Suprapubic skin (tissue), 4 donors: ENCODE measurements around the gene PLEK. TPM values are rescaled to one million over a fixed set of nuclear protein-coding genes. Genes with fewer than 3 reads are reported as not detected.

Experiments used
- DNase-seq, 2 donors: peaks; one replicate each; pipeline ENCODE4 v3.0.0-alpha.2; 2019; ENCODE audit warnings: low spot score in 2 of 2
- H3K27ac ChIP-seq: fragments of 200-600 bp; sonication (generic); one replicate; pipeline ENCODE4 v1.5.1; 2019
- H3K27me3 ChIP-seq: fragments of 200-600 bp; sonication (generic); one replicate; pipeline ENCODE4 v1.5.1; 2019
- H3K36me3 ChIP-seq: fragments of 200-600 bp; sonication (generic); one replicate; pipeline ENCODE4 v1.5.1; 2019
- H3K4me1 ChIP-seq: fragments of 200-600 bp; sonication (generic); one replicate; pipeline ENCODE4 v1.5.1; 2019
- H3K4me3 ChIP-seq: fragments of 200-600 bp; sonication (generic); one replicate; pipeline ENCODE4 v1.5.1; 2019; ENCODE audit warnings: mild to moderate bottlenecking
- H3K9me3 ChIP-seq: fragments of 200-600 bp; sonication (generic); one replicate; pipeline ENCODE4 v1.5.1; 2019
- EP300 ChIP-seq: sonication (generic); formaldehyde crosslinking; IDR thresholded peaks from one replicate; pipeline ENCODE4 v1.6.1; 2017; ENCODE audit warnings: antibody characterized with exemption
- POLR2A ChIP-seq, 2 donors: fragments of 450-650 bp; IDR thresholded peaks; one replicate each; pipeline ENCODE4 v1.6.1; 2017; ENCODE audit warnings: antibody characterized with exemption in 2 of 2, mild to moderate bottlenecking in 2 of 2, moderate library complexity in 2 of 2
- POLR2AphosphoS5 ChIP-seq, 3 donors: sonication (generic); formaldehyde crosslinking; IDR thresholded peaks; one replicate each; pipeline ENCODE4 v1.6.1; 2017; ENCODE audit warnings: antibody characterized with exemption in 3 of 3
- WGBS: methylation state at CpG from one replicate; pipeline ENCODE4 v1.1.5; 2018; 5-methylcytosine and 5-hydroxymethylcytosine counted together
- total RNA-seq, 4 donors: library from RNA; depleted of rRNA; stranded (reverse); fragments of >200 nt; gene quantifications; one replicate each; pipeline ENCODE4 v1.1.0, GENCODE V29; 2016
- TF ChIP-seq, protein P1 (sequence below), 2 donors: fragments of 200-600 bp in 1 of 2; fragments of 450-650 bp in 1 of 2; sonication (generic) in 1 of 2; IDR thresholded peaks; one replicate each; pipeline ENCODE4 v1.5.1; 2016 to 2019; ENCODE audit warnings: antibody characterized with exemption in 2 of 2, mild to moderate bottlenecking in 1 of 2, moderate library complexity in 1 of 2

Gene PLEK
- total RNA-seq, 4 donors from 2014 or later: 1.1 to 2.6 (median 1.7) TPM

GRCh38 chr2:68420254-68420910 lies 55.3 kb downstream of the PLEK start:
- no peak for DNase-seq
- 67% methylated on average over 3 of the region's 3 CpGs for WGBS

GRCh38 chr2:68423966-68424650 lies 59.0 kb downstream of the PLEK start:
- H3K4me1 ChIP-seq: no peaks in the 10 kb centered on the region
- H3K9me3 ChIP-seq: no peaks in the 10 kb centered on the region
- H3K4me3 ChIP-seq: no peak overlapping the region
- WGBS: 78% methylated on average over 2 of the region's 2 CpGs
- no peak overlapping the region for H3K27ac ChIP-seq
- no peaks in the 10 kb centered on the region for H3K36me3 ChIP-seq
- no peaks in the 10 kb centered on the region for H3K27me3 ChIP-seq
- no peak for TF ChIP-seq POLR2A (IDR thresholded peaks at IDR 0.05)
- no peak for TF ChIP-seq POLR2AphosphoS5 (IDR thresholded peaks at IDR 0.05)
- no peak for TF ChIP-seq EP300
- TF ChIP-seq, protein P1, sequence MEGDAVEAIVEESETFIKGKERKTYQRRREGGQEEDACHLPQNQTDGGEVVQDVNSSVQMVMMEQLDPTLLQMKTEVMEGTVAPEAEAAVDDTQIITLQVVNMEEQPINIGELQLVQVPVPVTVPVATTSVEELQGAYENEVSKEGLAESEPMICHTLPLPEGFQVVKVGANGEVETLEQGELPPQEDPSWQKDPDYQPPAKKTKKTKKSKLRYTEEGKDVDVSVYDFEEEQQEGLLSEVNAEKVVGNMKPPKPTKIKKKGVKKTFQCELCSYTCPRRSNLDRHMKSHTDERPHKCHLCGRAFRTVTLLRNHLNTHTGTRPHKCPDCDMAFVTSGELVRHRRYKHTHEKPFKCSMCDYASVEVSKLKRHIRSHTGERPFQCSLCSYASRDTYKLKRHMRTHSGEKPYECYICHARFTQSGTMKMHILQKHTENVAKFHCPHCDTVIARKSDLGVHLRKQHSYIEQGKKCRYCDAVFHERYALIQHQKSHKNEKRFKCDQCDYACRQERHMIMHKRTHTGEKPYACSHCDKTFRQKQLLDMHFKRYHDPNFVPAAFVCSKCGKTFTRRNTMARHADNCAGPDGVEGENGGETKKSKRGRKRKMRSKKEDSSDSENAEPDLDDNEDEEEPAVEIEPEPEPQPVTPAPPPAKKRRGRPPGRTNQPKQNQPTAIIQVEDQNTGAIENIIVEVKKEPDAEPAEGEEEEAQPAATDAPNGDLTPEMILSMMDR (IDR thresholded peaks at IDR 0.05): no peak
- DNase-seq: no peak

More at GRCh38 chr2:68420254-68420910, 55.3 kb downstream of the PLEK start:
- no peak overlapping the region for H3K27ac ChIP-seq
- H3K4me1 ChIP-seq: no peaks in the 10 kb centered on the region
- H3K27me3 ChIP-seq: no peaks in the 10 kb centered on the region
- TF ChIP-seq EP300 (no peak), POLR2AphosphoS5 (IDR thresholded peaks at IDR 0.05) (no peak), POLR2A (IDR thresholded peaks at IDR 0.05) (no peak)
- TF ChIP-seq, protein P1 (IDR thresholded peaks at IDR 0.05): no peak
- no peaks in the 10 kb centered on the region for H3K9me3 ChIP-seq
- no peak overlapping the region for H3K4me3 ChIP-seq
- no peaks in the 10 kb centered on the region for H3K36me3 ChIP-seq

GRCh38 chr2:68425503-68425902 lies 60.4 kb downstream of the PLEK start:
- H3K27ac ChIP-seq: no peak overlapping the region
- no peaks in the 10 kb centered on the region for H3K9me3 ChIP-seq
- WGBS: 69% methylated on average over 3 of the region's 3 CpGs
- H3K27me3 ChIP-seq: no peaks in the 10 kb centered on the region
- TF ChIP-seq, protein P1 (IDR thresholded peaks at IDR 0.05): no peak
- no peak for TF ChIP-seq POLR2A (IDR thresholded peaks at IDR 0.05)
- no peak for TF ChIP-seq POLR2AphosphoS5 (IDR thresholded peaks at IDR 0.05)
- no peak for TF ChIP-seq EP300
- no peak for DNase-seq
- no peak overlapping the region for H3K4me3 ChIP-seq
- no peaks in the 10 kb centered on the region for H3K4me1 ChIP-seq
- H3K36me3 ChIP-seq: no peaks in the 10 kb centered on the region

GRCh38 chr2:68426446-68426845 lies 61.4 kb downstream of the PLEK start:
- no peaks in the 10 kb centered on the region for H3K4me1 ChIP-seq
- H3K27ac ChIP-seq: no peak overlapping the region
- TF ChIP-seq EP300 (no peak), POLR2A (IDR thresholded peaks at IDR 0.05) (no peak), POLR2AphosphoS5 (IDR thresholded peaks at IDR 0.05) (no peak)
- TF ChIP-seq, protein P1 (IDR thresholded peaks at IDR 0.05): no peak
- no peak overlapping the region for H3K4me3 ChIP-seq
- no peak for DNase-seq
- no peaks in the 10 kb centered on the region for H3K36me3 ChIP-seq
- H3K27me3 ChIP-seq: no peaks in the 10 kb centered on the region
- WGBS: 85% methylated on average over 1 of the region's 1 CpG
- H3K9me3 ChIP-seq: no peaks in the 10 kb centered on the region

DNA sequence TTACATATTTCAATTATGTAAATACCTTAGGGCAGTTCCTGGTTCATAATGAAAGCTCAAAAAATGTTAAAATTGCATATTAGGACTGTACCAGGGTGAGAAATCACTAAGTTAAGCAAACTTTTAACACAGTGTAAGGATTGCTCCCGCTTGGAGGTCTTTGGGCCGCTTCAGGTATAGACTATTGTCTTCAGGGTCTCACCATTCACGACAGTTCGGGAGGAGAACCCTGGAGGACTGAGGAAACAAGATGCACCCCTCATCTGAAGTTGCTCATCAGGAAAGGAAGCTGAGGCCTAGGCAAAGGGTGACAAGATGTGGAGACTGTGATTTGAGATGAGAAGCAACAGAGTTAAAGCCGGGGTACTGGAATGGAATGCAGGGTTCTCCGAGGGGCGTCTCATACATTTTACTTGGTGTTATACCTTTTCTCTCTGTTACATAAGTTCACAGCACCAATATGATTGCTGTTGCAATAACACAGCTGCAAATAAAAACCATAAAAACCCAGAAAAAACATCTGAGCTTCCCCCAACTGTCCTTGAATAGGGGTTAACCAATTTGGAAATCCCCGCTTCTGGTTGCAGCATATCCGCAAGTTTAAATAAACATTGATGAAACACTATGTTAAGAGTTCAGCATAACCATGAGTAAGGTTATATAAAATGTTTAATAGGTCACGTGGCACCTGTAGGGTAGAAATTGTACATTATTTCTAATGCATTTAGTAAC lies 61.9 kb downstream of the PLEK start:
- H3K36me3 ChIP-seq: no peaks in the 10 kb centered on the region

More for the DNA sequence above, 61.9 kb downstream of the PLEK start:
- no peak for DNase-seq
- Histone ChIP-seq H3K4me3 (no peak overlapping the region), H3K4me1 (no peaks in the 10 kb centered on the region), H3K27me3 (no peaks in the 10 kb centered on the region), H3K9me3 (no peaks in the 10 kb centered on the region), H3K27ac (no peak overlapping the region)
- TF ChIP-seq POLR2AphosphoS5 (IDR thresholded peaks at IDR 0.05) (no peak), POLR2A (IDR thresholded peaks at IDR 0.05) (no peak), EP300 (no peak)
- TF ChIP-seq, protein P1 (IDR thresholded peaks at IDR 0.05): no peak
- WGBS: 74% methylated on average over 10 of the region's 10 CpGs
